ENCODE results near the gene LAMTOR1. TPM values are rescaled to one million over a fixed set of nuclear protein-coding genes. Genes with fewer than 3 reads are reported as not detected.

Gene LAMTOR1
- total RNA-seq, 1 donor from 2014 or later: 79.1 TPM

GRCh38 chr11:72081184-72081644, 21.9 kb downstream of the LAMTOR1 start:
- no peak for DNase-seq (ENCODE audit: low read depth, low spot score)
- Mint-ChIP-seq H3K36me3 (ENCODE audit: low read depth) (no peaks in the 10 kb centered on the region), H3K27ac (ENCODE audit: unreplicated experiment) (peak overlapping the region; percentile 99), H3K4me1 (peaks cover 44% of the 10 kb centered on the region), H3K9me3 (no peaks in the 10 kb centered on the region), H3K27me3 (ENCODE audit: low read depth) (no peaks in the 10 kb centered on the region), H3K4me3 (peak overlapping the region; percentile 96)
- TF ChIP-seq CTCF (conservative IDR thresholded peaks at IDR 0.05): no peak

- Mint-ChIP-seq H3K4me3 (peak within 1 kb of the TSS; percentile 96), H3K27ac (ENCODE audit: unreplicated experiment) (peak within 1 kb of the TSS; percentile 99)
- no peak for TF ChIP-seq CTCF (conservative IDR thresholded peaks at IDR 0.05)
These were observed 22.5 kb downstream of the LAMTOR1 start, which contains the start of the genes LRRC51 and NUMA1 for GRCh38 chr11:72080326-72081183. TSS of gene LRRC51 (plus strand) at chr11:72080850. CDS start at chr11:72089084, 8,234 bp downstream. TSS of gene NUMA1 (minus strand) at chr11:72080542. CDS start at chr11:72035943, 44,599 bp downstream.

GRCh38 chr11:72079819-72080325, 23.2 kb downstream of the LAMTOR1 start:
- peaks cover 38% of the 10 kb centered on the region for H3K4me1 Mint-ChIP-seq
- H3K27me3 Mint-ChIP-seq (ENCODE audit: low read depth): no peaks in the 10 kb centered on the region
- no peaks in the 10 kb centered on the region for H3K36me3 Mint-ChIP-seq (ENCODE audit: low read depth)
- no peaks in the 10 kb centered on the region for H3K9me3 Mint-ChIP-seq
- peak overlapping the region; percentile 96 for H3K4me3 Mint-ChIP-seq
- TF ChIP-seq CTCF (conservative IDR thresholded peaks at IDR 0.05): no peak
- peak; percentile 13 for DNase-seq (ENCODE audit: low read depth, low spot score)
- peak overlapping the region; percentile 83 for H3K27ac Mint-ChIP-seq (ENCODE audit: unreplicated experiment)

More at GRCh38 chr11:72080326-72081183, 22.5 kb downstream of the LAMTOR1 start, which contains the start of the genes LRRC51 and NUMA1:
- Mint-ChIP-seq H3K36me3 (ENCODE audit: low read depth) (no peaks in the 10 kb centered on the region), H3K4me1 (peaks cover 38% of the 10 kb centered on the region), H3K9me3 (no peaks in the 10 kb centered on the region), H3K27me3 (ENCODE audit: low read depth) (no peaks in the 10 kb centered on the region)
- peak; percentile 94 for DNase-seq (ENCODE audit: low read depth, low spot score)

DNA sequence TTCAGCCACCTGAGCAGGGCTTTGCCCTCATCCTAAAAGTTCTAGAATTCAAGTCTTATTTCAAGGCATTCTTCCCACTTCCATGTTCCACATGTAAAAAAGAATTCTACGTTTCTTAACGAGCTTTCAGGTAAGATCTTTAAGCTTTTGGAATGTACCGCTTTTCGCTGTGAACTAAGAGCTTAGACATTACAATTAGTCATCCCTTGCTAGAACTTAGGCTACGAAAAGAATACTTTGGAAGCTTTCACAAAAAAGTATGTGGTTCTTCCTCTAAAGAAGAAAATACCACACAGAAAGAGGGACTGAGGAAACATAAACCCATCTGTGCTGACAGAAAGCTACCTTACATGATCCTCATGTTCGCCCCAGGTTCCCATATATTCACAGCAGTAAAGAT, 24.6 kb downstream of the LAMTOR1 start:
- Mint-ChIP-seq H3K9me3 (no peaks in the 10 kb centered on the region), H3K27me3 (ENCODE audit: low read depth) (no peaks in the 10 kb centered on the region), H3K27ac (ENCODE audit: unreplicated experiment) (peak overlapping the region; percentile 47), H3K4me3 (peak overlapping the region; percentile 96), H3K36me3 (ENCODE audit: low read depth) (no peaks in the 10 kb centered on the region), H3K4me1 (peaks cover 41% of the 10 kb centered on the region)
- DNase-seq (ENCODE audit: low read depth, low spot score): no peak
- no peak for TF ChIP-seq CTCF (conservative IDR thresholded peaks at IDR 0.05)

- Mint-ChIP-seq H3K9me3 (no peaks in the 10 kb centered on the region), H3K27me3 (ENCODE audit: low read depth) (no peaks in the 10 kb centered on the region), H3K4me3 (no peak overlapping the region), H3K27ac (ENCODE audit: unreplicated experiment) (no peak overlapping the region), H3K36me3 (ENCODE audit: low read depth) (no peaks in the 10 kb centered on the region), H3K4me1 (peaks cover 51% of the 10 kb centered on the region)
- no peak for TF ChIP-seq CTCF (conservative IDR thresholded peaks at IDR 0.05)
- DNase-seq (ENCODE audit: low read depth, low spot score): no peak
These were observed 27.3 kb downstream of the LAMTOR1 start for GRCh38 chr11:72075756-72076155.

All from neural crest cell (in vitro differentiated cells).